ENCODE results near the gene SCRN3. TPM values are rescaled to one million over a fixed set of nuclear protein-coding genes. Genes with fewer than 3 reads are reported as not detected.
"Not testable (repeated sequence)": the region's sequence is repeated elsewhere in the genome, so short reads cannot be mapped to it uniquely, and the experiment has no call there.

Gene SCRN3
- total RNA-seq, 1 donor from 2014 or later, result 31.0 TPM

DNA sequence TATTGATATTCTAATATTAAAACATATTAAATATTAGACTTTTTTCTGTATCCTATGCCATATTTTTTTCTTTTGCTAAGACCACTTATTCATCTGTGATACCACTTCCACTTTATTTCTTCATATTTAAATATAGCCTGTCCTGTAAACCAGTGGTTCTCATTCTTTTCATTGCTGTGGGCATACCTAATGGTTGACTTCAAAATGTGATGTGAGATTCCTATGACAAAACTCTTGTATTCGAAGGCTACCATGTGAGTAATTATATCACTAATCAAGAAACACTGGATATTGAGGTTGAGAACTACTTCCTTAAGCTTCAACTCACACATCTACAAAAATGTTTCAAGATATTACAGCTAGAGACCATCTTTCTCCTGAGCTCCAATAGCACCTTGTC, 3.6 kb downstream of the SCRN3 start:
- Histone ChIP-seq H4K20me1 (ENCODE audit: low read depth) (no peaks in the 10 kb centered on the region), H3K36me3 (no peaks in the 10 kb centered on the region), H3K9ac (no peak overlapping the region), H3K9me3 (ENCODE audit: low read depth) (no peaks in the 10 kb centered on the region), H3K27me3 (no peaks in the 10 kb centered on the region), H3K27ac (no peak overlapping the region), H3F3A (ENCODE audit: low read depth) (no peaks in the 10 kb centered on the region), H2AFZ (replicated peaks) (no peak overlapping the region), H3K79me2 (ENCODE audit: low read depth) (peaks cover 11% of the 10 kb centered on the region), H3K4me2 (no peak overlapping the region), H3K4me1 (peaks cover 8% of the 10 kb centered on the region), H3K4me3 (no peak overlapping the region)
- TF ChIP-seq EZH2 (IDR thresholded peaks at IDR 0.05) (no peak), EZH2phosphoT487 (IDR thresholded peaks at IDR 0.05) (no peak), CTCF (IDR thresholded peaks at IDR 0.05) (no peak)
- H3K4me1 Mint-ChIP-seq, result peaks cover 14% of the 10 kb centered on the region
- H3K27me3 Mint-ChIP-seq (ENCODE audit: insufficient read depth, low read depth), result no peaks in the 10 kb centered on the region
- peaks cover 7% of the 10 kb centered on the region for H3K36me3 Mint-ChIP-seq
- peaks cover 2% of the 10 kb centered on the region for H3K9me3 Mint-ChIP-seq
- H3K4me3 Mint-ChIP-seq, result no peak overlapping the region
- no peak for DNase-seq (ENCODE audit: low spot score)
- no peak overlapping the region for H3K27ac Mint-ChIP-seq

GRCh38 chr2:174400853-174401252, 5.3 kb downstream of the SCRN3 start:
- Histone ChIP-seq H3K9me3 (ENCODE audit: low read depth) (no peaks in the 10 kb centered on the region), H3K4me3 (no peak overlapping the region), H3F3A (ENCODE audit: low read depth) (no peaks in the 10 kb centered on the region), H3K27ac (no peak overlapping the region), H2AFZ (replicated peaks) (no peak overlapping the region), H3K27me3 (no peaks in the 10 kb centered on the region), H4K20me1 (ENCODE audit: low read depth) (no peaks in the 10 kb centered on the region), H3K4me1 (no peaks in the 10 kb centered on the region), H3K79me2 (ENCODE audit: low read depth) (no peaks in the 10 kb centered on the region), H3K4me2 (no peak overlapping the region), H3K36me3 (no peaks in the 10 kb centered on the region), H3K9ac (no peak overlapping the region)
- Mint-ChIP-seq H3K27me3 (ENCODE audit: insufficient read depth, low read depth) (no peaks in the 10 kb centered on the region), H3K4me1 (peaks cover 6% of the 10 kb centered on the region), H3K36me3 (peaks cover 7% of the 10 kb centered on the region), H3K27ac (no peak overlapping the region), H3K4me3 (no peak overlapping the region), H3K9me3 (peaks cover 2% of the 10 kb centered on the region)
- DNase-seq (ENCODE audit: low spot score), result no peak
- TF ChIP-seq EZH2 (IDR thresholded peaks at IDR 0.05) (no peak), EZH2phosphoT487 (IDR thresholded peaks at IDR 0.05) (no peak), CTCF (IDR thresholded peaks at IDR 0.05) (no peak)

- Histone ChIP-seq H3K9ac (no peak overlapping the region), H3K4me1 (no peaks in the 10 kb centered on the region), H3K79me2 (ENCODE audit: low read depth) (no peaks in the 10 kb centered on the region), H3F3A (ENCODE audit: low read depth) (no peaks in the 10 kb centered on the region), H3K9me3 (ENCODE audit: low read depth) (no peaks in the 10 kb centered on the region), H2AFZ (replicated peaks) (no peak overlapping the region), H3K4me3 (no peak overlapping the region), H4K20me1 (ENCODE audit: low read depth) (no peaks in the 10 kb centered on the region), H3K4me2 (no peak overlapping the region), H3K27ac (no peak overlapping the region), H3K36me3 (no peaks in the 10 kb centered on the region), H3K27me3 (no peaks in the 10 kb centered on the region)
- H3K4me1 Mint-ChIP-seq, result no peaks in the 10 kb centered on the region
- H3K4me3 Mint-ChIP-seq, result no peak overlapping the region
- H3K36me3 Mint-ChIP-seq, result peaks cover 7% of the 10 kb centered on the region
- H3K9me3 Mint-ChIP-seq, result peaks cover 2% of the 10 kb centered on the region
- DNase-seq (ENCODE audit: low spot score), result no peak
- H3K27ac Mint-ChIP-seq, result no peak overlapping the region
- no peaks in the 10 kb centered on the region for H3K27me3 Mint-ChIP-seq (ENCODE audit: insufficient read depth, low read depth)
- TF ChIP-seq EZH2 (IDR thresholded peaks at IDR 0.05) (no peak), EZH2phosphoT487 (IDR thresholded peaks at IDR 0.05) (no peak), CTCF (IDR thresholded peaks at IDR 0.05) (no peak)
Measured at GRCh38 chr2:174403628-174404027, 8.1 kb downstream of the SCRN3 start.

- not testable (repeated sequence) for H3K27ac ChIP-seq; H3K36me3 ChIP-seq; H3K4me1 ChIP-seq; H3K9me3 ChIP-seq (ENCODE audit: low read depth); H3K9me3 Mint-ChIP-seq; H3K9ac ChIP-seq; H4K20me1 ChIP-seq (ENCODE audit: low read depth); H3K27ac Mint-ChIP-seq; H3K27me3 ChIP-seq; DNase-seq (ENCODE audit: low spot score); H3K36me3 Mint-ChIP-seq; H3F3A ChIP-seq (ENCODE audit: low read depth); H3K4me1 Mint-ChIP-seq; H3K27me3 Mint-ChIP-seq (ENCODE audit: insufficient read depth, low read depth)
- H3K4me3 Mint-ChIP-seq, result peak overlapping the region; percentile 85
- Histone ChIP-seq H3K79me2 (ENCODE audit: low read depth) (peaks cover 20% of the 10 kb centered on the region), H3K4me2 (peak overlapping the region; percentile 78), H3K4me3 (peak overlapping the region; percentile 59), H2AFZ (replicated peaks) (peak overlapping the region; percentile 54)
Measured at GRCh38 chr2:174410039-174410438, 14.5 kb downstream of the SCRN3 start.

All from neural progenitor cell (in vitro differentiated cells).